ENCODE measurements around the gene ECI1.
"Not testable (repeated sequence)": the region's sequence is repeated elsewhere in the genome, so short reads cannot be mapped to it uniquely, and the experiment has no call there.

The ECI1 gene

GRCh38 chr16:2212362-2213324 lies 38.7 kb downstream of the ECI1 start:
- no peak for DNase-seq (ENCODE audit: low read depth in 1 of 2, low spot score in 1 of 2)

DNA sequence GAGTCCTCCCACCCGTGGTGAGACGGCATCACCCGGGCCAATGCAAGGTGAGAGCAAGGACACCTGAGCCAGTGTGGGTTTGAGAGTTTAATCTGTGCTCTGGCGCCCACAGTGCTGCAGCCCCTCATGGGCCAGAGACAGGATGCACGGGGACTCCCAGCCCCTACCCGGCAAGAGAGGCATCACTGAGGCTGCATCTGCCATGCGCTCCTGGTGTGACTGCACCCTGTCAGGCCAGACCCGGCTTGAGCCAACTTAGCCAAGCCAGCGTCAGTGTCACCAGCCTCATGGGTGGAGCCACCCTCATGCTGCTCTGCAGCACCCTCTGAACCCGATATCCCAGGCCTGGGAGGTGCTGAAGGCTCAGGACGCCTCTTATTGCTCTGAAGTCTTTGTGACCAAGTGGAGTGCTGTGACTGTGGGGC lies 39.5 kb downstream of the ECI1 start:
- DNase-seq (ENCODE audit: low read depth in 1 of 2, low spot score in 1 of 2), result no peak

GRCh38 chr16:2210386-2211365 lies 40.7 kb downstream of the ECI1 start, which contains the start of gene BRICD5:
BRICD5 (minus strand) TSS chr16:2210863; CDS start chr16:2210833, 30 bp downstream.
- no peak for DNase-seq (ENCODE audit: low read depth in 1 of 2, low spot score in 1 of 2)

- DNase-seq (ENCODE audit: low read depth in 1 of 2, low spot score in 1 of 2), result no peak
These were observed 41.4 kb downstream of the ECI1 start for GRCh38 chr16:2210009-2210332.

- no peak for DNase-seq (ENCODE audit: low read depth in 1 of 2, low spot score in 1 of 2)
These were observed 42.0 kb downstream of the ECI1 start for GRCh38 chr16:2209258-2210008.

- no peak for DNase-seq (ENCODE audit: low read depth in 1 of 2, low spot score in 1 of 2)
These were observed 42.6 kb downstream of the ECI1 start for GRCh38 chr16:2208772-2209171.

GRCh38 chr16:2208308-2208707 lies 43.1 kb downstream of the ECI1 start:
- no peak for DNase-seq (ENCODE audit: low read depth in 1 of 2, low spot score in 1 of 2)

DNA sequence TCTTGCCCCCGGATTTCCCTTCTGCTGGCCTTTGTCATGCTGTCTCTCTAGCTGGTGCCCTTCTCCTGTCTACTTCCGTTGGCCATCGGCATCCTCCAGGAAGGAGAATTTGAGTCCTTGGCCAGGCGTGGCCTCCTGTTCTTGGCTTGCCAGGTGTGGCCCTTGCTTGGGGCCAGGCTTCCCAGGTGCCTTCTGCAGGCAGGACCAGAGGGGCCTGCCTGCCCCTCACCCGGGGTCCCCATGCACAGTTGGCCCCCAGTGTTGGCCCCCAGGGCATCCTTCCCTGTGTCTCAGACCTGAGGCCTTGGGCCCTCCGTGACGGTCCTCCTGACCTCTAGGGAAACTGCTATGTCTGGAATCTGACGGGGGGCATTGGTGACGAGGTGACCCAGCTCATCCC lies 43.5 kb downstream of the ECI1 start:
- DNase-seq (ENCODE audit: low read depth in 1 of 2, low spot score in 1 of 2), result no peak

GRCh38 chr16:2206780-2207433 lies 44.5 kb downstream of the ECI1 start:
- DNase-seq (ENCODE audit: low read depth in 1 of 2, low spot score in 1 of 2), result no peak

DNA sequence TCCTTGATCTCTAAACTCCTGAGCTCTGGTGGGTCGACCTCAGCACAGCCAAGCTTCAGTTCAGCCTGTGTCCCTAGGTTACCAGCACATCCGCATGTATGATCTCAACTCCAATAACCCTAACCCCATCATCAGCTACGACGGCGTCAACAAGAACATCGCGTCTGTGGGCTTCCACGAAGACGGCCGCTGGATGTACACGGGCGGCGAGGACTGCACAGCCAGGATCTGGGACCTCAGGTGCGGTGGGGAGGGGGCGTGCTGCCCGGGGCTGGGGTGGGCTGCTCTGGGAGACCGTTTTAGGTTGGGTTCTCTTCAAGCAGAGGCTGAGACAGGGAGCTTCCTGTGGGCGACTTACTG lies 45.0 kb downstream of the ECI1 start:
- DNase-seq (ENCODE audit: low read depth in 1 of 2, low spot score in 1 of 2), result no peak

DNA sequence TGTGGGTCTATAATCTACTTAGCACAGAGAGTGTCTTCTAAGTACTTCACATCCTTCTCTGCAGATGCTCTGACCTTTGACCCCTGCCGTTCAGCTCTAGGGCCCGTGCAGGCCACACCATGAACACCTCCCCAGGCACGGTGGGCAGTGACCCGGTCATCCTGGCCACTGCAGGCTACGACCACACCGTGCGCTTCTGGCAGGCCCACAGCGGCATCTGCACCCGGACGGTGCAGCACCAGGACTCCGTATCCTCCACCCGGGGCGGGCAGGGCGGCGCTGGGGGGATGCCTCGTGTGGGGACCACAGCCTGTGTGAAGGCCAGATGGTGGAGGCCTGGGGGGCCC lies 45.4 kb downstream of the ECI1 start:
- DNase-seq (ENCODE audit: low read depth in 1 of 2, low spot score in 1 of 2), result no peak

- peak; percentile 88 to 89 for DNase-seq (ENCODE audit: low read depth in 1 of 2, low spot score in 1 of 2)
These were observed 46.1 kb downstream of the ECI1 start, which contains the start of gene MLST8 for GRCh38 chr16:2205104-2205966. MLST8 (plus strand) TSS chr16:2205454; CDS start chr16:2206086, 632 bp downstream.

DNA sequence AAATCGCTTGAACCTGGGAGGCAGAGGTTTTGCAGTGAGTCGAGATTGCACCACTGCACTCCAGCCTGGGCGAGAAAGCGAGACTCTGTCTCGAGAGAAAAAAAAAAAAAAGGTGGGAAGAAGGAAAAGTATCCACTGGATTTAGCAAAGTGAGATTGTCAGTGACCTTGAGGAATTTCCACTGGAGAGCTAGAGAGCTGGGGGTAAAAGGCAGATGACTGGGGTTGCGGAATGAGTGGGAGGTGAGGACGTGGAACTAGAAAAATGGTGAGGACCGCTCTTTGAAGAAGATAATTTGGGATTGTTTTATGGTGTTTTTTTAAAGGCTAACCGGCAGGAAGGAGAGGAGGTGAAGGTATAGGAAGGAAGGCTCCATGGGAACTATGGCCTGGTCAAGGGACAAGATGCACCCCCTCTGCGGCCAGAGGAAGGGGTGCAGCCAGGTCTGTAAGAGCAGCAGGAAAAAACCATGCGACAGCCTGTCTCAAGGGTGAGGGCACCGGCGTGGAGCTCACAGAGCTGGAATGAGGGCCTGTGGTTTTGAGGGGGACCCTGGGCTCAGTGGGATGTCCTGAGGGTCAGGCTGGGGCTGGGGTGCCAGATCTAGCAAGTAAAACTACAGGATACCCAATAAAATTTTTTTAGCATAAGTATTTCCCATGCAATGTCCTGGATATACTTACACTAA lies 46.8 kb downstream of the ECI1 start:
- no peak for DNase-seq (ENCODE audit: low read depth in 1 of 2, low spot score in 1 of 2)

GRCh38 chr16:2203119-2203688 lies 48.2 kb downstream of the ECI1 start:
- DNase-seq (ENCODE audit: low read depth in 1 of 2, low spot score in 1 of 2), result not testable (repeated sequence)

- no peak for DNase-seq (ENCODE audit: low read depth in 1 of 2, low spot score in 1 of 2)
These were observed 51.1 kb downstream of the ECI1 start for GRCh38 chr16:2200313-2200712.

DNA sequence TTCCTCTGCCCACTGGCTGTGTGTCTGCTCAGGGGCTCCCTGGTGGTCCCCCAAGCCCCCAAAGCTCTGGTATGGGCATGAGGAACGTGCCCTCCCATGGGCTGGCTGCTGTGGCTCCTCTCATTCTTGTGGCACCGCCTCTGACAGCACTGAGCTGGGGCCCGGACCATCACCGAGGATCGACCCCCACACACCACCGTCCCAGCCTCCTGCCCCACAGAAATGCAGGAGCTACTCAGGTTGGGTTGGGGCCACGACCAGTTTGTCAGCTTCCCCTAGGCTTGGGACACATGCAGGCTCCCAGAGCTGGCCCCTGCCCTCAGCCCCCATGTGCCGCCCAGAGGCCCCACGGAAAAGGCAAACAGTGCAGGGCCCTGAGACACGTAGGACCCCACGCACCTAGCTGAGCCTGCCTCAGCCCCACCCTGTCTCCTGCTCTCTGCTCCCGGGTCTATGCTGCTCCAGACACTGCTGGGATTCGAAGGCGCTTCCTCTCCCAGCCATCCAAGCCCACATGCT lies 51.7 kb downstream of the ECI1 start:
- DNase-seq (ENCODE audit: low read depth in 1 of 2, low spot score in 1 of 2), result no peak

DNA sequence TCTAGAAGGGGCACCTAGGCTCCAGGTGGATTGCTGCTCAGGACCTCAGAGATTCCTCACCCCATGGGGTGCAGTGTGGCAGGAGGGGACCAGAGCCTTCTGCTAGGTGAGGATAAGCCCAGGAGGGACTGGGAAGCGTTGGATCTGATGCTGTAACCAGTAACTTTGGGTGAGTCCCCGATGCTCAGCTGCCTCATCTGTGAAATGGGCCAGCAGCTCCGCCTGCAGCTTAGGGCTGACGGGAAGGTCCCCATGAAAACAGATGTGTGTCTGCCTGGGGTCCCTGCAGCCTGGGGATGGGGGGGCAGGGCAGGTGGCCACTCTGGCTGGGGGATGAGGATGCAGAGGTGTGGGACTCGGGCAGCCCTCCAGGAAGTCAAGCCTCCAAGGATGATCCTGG lies 52.3 kb downstream of the ECI1 start:
- no peak for DNase-seq (ENCODE audit: low read depth in 1 of 2, low spot score in 1 of 2)

DNA sequence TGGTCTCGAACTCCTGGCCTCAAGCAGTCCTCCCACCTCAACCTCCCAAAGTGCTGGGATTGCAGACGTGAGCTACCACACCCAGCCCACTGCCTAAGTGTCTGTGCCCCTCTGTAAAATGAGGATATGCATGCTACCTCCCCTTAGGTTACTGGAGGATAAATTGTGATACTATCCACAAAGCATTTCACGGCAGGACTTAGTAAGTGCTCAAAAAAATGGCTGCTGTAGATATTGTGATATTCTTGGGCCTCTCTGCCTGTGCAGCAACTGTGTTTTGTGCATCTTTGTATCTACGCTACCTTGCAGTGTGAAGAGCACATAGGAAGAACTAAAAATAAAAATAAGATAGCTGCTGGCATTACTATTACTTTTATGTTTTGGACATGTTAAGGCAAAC lies 53.1 kb downstream of the ECI1 start:
- DNase-seq (ENCODE audit: low read depth in 1 of 2, low spot score in 1 of 2), result no peak
